Duodenal mucosa (tissue), 2 donors: ENCODE measurements around the gene C17orf50.

Source experiments
- H3K27ac ChIP-seq: one replicate; pipeline ENCODE4 v1.7.0; 2013; ENCODE audit warnings: low read depth, low read length
- H3K27me3 ChIP-seq, 2 donors: one replicate each; pipeline ENCODE4 v1.7.0; 2013; ENCODE audit warnings: low read length in 2 of 2, control low read depth in 1 of 2; ENCODE audit not compliant: insufficient read depth in 2 of 2, control insufficient read depth in 1 of 2
- H3K36me3 ChIP-seq, 2 donors: one replicate each; pipeline ENCODE4 v1.7.0; 2013; ENCODE audit warnings: low read length in 2 of 2, control low read depth in 1 of 2; ENCODE audit not compliant: insufficient read depth in 2 of 2, control insufficient read depth in 1 of 2
- H3K4me1 ChIP-seq, 2 donors: one replicate each; pipeline ENCODE4 v1.7.0; 2013; ENCODE audit warnings: low read length in 2 of 2, control low read depth in 1 of 2; ENCODE audit not compliant: insufficient read depth in 2 of 2, control insufficient read depth in 1 of 2
- H3K4me3 ChIP-seq, 2 donors: one replicate each; pipeline ENCODE4 v1.7.0; 2013; ENCODE audit warnings: low read length in 2 of 2, low read depth in 1 of 2
- H3K9ac ChIP-seq, 2 donors: one replicate each; pipeline ENCODE4 v1.7.0; 2013; ENCODE audit warnings: low read length in 2 of 2, low read depth in 1 of 2
- H3K9me3 ChIP-seq, 2 donors: one replicate each; pipeline ENCODE4 v1.7.0; 2013; ENCODE audit warnings: low read length in 2 of 2, control low read depth in 1 of 2; ENCODE audit not compliant: control insufficient read depth in 1 of 2

Gene C17orf50

GRCh38 chr17:35808962-35809854 lies 48.5 kb downstream of the C17orf50 start, which contains the start of gene TAF15:
Gene TAF15, plus strand, starts transcription at chr17:35809484. Its CDS starts 86 bp downstream, at chr17:35809570.
- peak within 1 kb of the TSS; percentile 68 to 82 for H3K9ac ChIP-seq
- H3K9me3 ChIP-seq, result no peaks in the 10 kb centered on the region
- H3K4me1 ChIP-seq, result peaks cover 24 to 28% of the 10 kb centered on the region in 2 donors

GRCh38 chr17:35809855-35810461 lies 49.3 kb downstream of the C17orf50 start:
- H3K9ac ChIP-seq, result peak overlapping the region; percentile 59 to 82
- peak overlapping the region; percentile 87 to 96 for H3K4me3 ChIP-seq
- peaks cover 24 to 28% of the 10 kb centered on the region in 2 donors for H3K4me1 ChIP-seq
- no peaks in the 10 kb centered on the region for H3K9me3 ChIP-seq
- H3K36me3 ChIP-seq, result no peaks in the 10 kb centered on the region
- H3K27me3 ChIP-seq, result no peaks in the 10 kb centered on the region
- H3K27ac ChIP-seq, result peak overlapping the region; percentile 95

More at GRCh38 chr17:35808962-35809854, 48.5 kb downstream of the C17orf50 start, which contains the start of gene TAF15:
- Histone ChIP-seq H3K4me3 (peak within 1 kb of the TSS; percentile 87 to 96), H3K36me3 (no peaks in the 10 kb centered on the region), H3K27ac (peak within 1 kb of the TSS; percentile 95), H3K27me3 (no peaks in the 10 kb centered on the region)

- Histone ChIP-seq H3K9ac (no peak overlapping the region), H3K27ac (no peak overlapping the region), H3K27me3 (no peaks in the 10 kb centered on the region), H3K4me1 (peaks cover 24 to 28% of the 10 kb centered on the region in 2 donors), H3K9me3 (no peaks in the 10 kb centered on the region), H3K36me3 (no peaks in the 10 kb centered on the region), H3K4me3 (no peak overlapping the region)
Measured at GRCh38 chr17:35811759-35812158, 51.1 kb downstream of the C17orf50 start.

GRCh38 chr17:35812456-35812855 lies 51.8 kb downstream of the C17orf50 start:
- Histone ChIP-seq H3K36me3 (peaks cover 0 to 6% of the 10 kb centered on the region in 2 donors), H3K27me3 (no peaks in the 10 kb centered on the region), H3K9me3 (no peaks in the 10 kb centered on the region), H3K9ac (no peak overlapping the region), H3K4me3 (no peak overlapping the region), H3K27ac (no peak overlapping the region), H3K4me1 (peaks cover 24 to 28% of the 10 kb centered on the region in 2 donors)
